ENCODE measurements around the gene ARMH4. TPM values are rescaled to one million over a fixed set of nuclear protein-coding genes. Genes with fewer than 3 reads are reported as not detected.

Gene ARMH4
- total and polyA plus RNA-seq, 12 donors: 1.1 to 23.2 (median 9.0) TPM

DNA sequence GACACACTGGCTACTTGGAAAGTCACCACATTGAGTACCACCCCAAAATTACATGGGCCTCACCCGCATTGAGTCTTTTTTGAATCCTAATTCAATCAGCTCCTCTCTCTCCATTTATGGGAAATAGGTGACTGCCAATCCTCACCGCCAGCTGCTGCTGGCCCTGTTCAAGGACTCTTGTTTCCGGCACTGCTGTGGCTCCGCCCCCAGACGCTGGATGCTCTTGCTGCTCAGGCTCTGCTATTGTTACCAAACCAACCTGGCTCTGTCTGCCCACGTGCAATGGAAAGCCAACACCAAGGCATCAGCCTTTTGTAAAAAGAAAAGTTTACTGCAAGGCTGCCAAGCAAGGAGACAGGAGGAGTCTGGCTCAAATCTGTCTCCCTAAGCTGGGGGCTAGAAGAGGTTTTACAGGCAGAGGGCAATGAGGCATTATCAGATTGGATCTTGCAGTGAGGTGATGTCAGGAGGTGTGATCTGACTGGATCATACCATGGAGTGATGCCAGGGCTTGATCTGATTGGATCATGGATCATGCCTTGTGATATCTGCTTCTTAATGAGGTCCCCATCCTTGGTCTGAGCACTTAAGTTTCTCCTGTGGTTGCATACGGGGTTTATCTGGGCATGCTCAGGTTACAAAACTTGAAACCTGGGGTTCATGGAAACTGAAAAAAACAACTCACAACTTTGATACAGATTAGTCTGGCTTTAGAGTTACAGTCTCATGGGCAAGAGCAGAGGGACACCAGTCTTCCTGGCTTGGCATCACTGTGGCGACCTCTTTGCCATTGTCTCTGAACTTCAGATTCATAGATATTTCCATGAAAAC, 169.0 kb downstream of the ARMH4 start:
- peak; percentile 29 to 79 (median 69) for DNase-seq
- intact Hi-C loops (cut with DNase I): no loop called here
- 35 to 47% (median 45%) methylated on average over 8 of the region's 8 CpGs for WGBS, 4 donors

DNA sequence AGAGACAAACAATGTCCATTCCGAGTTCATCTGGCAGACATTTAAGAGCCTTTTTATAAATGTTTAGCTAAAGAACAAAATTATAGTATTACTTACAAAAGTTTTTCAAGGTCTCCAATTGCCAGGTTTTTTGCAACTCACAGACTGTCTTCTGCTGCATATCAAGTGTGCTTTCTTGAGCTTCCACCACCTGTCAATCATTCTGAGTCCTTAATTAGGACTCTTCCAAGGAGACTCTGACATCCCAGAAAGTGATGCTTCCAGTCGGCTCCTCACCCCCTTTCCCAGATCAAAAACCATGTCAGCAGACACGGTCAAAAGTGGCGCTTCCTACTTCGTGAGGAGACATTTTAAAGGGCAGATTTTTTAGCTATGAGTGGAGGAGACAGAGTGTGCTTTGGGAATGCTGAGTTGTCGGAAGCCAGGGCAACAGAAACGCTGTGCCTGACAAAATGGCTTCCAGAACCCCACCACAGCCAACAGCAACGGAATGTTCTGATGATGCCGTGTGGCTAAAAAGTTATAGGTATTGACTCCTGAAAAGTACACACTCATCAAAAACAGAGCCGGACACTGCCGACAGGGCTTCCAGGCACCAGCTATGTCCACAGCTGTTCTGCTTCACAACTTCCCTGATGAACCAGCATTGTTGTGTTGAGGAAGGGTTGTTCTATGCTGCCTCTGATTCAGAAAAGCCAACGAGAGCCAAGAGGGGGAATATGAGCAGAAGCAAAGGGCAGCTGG, 170.0 kb downstream of the ARMH4 start:
- H3K9me3 ChIP-seq (replicated peaks in 1 of 3): no peaks in the 10 kb centered on the region
- no peak for DNase-seq
- 65 to 81% (median 78%) methylated on average over 12 of the region's 12 CpGs for WGBS, 4 donors
- TF ChIP-seq, protein P1, sequence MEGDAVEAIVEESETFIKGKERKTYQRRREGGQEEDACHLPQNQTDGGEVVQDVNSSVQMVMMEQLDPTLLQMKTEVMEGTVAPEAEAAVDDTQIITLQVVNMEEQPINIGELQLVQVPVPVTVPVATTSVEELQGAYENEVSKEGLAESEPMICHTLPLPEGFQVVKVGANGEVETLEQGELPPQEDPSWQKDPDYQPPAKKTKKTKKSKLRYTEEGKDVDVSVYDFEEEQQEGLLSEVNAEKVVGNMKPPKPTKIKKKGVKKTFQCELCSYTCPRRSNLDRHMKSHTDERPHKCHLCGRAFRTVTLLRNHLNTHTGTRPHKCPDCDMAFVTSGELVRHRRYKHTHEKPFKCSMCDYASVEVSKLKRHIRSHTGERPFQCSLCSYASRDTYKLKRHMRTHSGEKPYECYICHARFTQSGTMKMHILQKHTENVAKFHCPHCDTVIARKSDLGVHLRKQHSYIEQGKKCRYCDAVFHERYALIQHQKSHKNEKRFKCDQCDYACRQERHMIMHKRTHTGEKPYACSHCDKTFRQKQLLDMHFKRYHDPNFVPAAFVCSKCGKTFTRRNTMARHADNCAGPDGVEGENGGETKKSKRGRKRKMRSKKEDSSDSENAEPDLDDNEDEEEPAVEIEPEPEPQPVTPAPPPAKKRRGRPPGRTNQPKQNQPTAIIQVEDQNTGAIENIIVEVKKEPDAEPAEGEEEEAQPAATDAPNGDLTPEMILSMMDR (IDR thresholded peaks at IDR 0.05): no peak
- no peak for TF ChIP-seq POLR2A (IDR thresholded peaks at IDR 0.05)
- H3K27ac ChIP-seq: no peak overlapping the region
- intact Hi-C loops (cut with DNase I): no loop called here
- H3K4me1 ChIP-seq (replicated peaks in 1 of 2): no peaks in the 10 kb centered on the region
- H3K27me3 ChIP-seq: no peaks in the 10 kb centered on the region
- H3K4me3 ChIP-seq: no peak overlapping the region
- no peaks in the 10 kb centered on the region for H3K36me3 ChIP-seq (replicated peaks in 1 of 2)

More for the DNA sequence above, 169.0 kb downstream of the ARMH4 start:
- Histone ChIP-seq H3K9me3 (replicated peaks in 1 of 3) (no peaks in the 10 kb centered on the region), H3K4me1 (replicated peaks in 1 of 2) (no peaks in the 10 kb centered on the region), H3K27ac (no peak overlapping the region), H3K36me3 (replicated peaks in 1 of 2) (no peaks in the 10 kb centered on the region), H3K27me3 (no peaks in the 10 kb centered on the region), H3K4me3 (no peak overlapping the region)
- TF ChIP-seq, protein P1 (IDR thresholded peaks at IDR 0.05): no peak
- no peak for TF ChIP-seq POLR2A (IDR thresholded peaks at IDR 0.05)

DNA sequence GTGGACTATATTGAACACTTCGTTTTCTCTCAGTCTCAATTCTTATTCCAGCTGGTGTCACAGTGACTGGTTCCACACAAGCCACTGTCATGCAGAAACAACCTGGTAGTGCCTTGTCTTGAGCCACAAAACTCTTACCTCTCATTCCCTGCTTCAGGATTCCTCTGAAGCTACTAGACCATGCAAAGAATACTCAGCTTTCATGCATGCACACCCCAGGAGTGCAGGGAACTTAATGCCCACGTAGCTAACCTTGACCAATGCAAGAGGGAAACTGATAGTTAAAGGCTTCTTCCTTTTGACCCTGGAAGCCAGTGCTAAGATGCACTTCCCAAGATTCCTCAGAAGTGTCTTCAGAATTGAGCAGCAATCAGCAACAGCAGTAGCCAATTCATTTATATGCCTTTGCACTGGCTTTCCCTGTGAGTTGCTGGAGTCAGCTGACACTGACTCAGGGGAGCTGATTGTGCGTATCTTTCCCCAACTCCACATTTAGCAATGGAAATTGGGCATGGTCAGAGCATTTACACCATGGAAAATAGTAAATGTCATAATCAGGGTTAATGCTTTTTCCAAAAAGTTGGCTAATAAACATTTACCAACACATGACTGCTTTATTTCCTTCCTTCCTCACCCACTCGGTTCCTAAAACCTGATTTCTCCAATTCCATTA, 172.5 kb downstream of the ARMH4 start:
- Histone ChIP-seq H3K36me3 (replicated peaks in 1 of 2) (no peaks in the 10 kb centered on the region), H3K4me3 (no peak overlapping the region), H3K4me1 (replicated peaks in 1 of 2) (no peaks in the 10 kb centered on the region), H3K27ac (no peak overlapping the region), H3K27me3 (no peaks in the 10 kb centered on the region), H3K9me3 (replicated peaks in 1 of 3) (no peaks in the 10 kb centered on the region)
- intact Hi-C loops (cut with DNase I): no loop called here
- TF ChIP-seq POLR2A (IDR thresholded peaks at IDR 0.05): no peak
- TF ChIP-seq, protein P1 (IDR thresholded peaks at IDR 0.05): no peak
- DNase-seq: no peak
- 48 to 58% (median 54%) methylated on average over 4 of the region's 4 CpGs for WGBS, 4 donors

DNA sequence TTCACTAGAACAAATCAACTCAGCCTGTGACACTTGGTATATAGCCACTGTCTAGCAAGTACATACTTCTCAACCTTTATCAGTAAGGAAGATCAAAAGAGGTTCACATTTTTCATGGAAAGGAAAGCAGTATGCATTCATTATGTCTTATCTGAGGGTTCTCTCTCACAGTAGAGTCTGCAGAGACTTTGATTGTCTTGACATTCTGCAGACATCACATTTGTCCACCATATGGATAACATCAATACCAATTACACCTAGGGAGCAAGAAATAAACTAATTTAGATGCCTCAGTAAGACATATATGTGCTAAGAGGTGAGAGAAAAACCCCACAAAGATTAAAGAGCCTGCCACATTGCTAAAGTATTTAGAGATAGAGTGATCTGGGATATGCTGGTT, 175.3 kb downstream of the ARMH4 start:
- H3K4me1 ChIP-seq (replicated peaks in 1 of 2): no peaks in the 10 kb centered on the region

More for the DNA sequence above, 175.3 kb downstream of the ARMH4 start:
- intact Hi-C loops (cut with DNase I): no loop called here
- no peaks in the 10 kb centered on the region for H3K27me3 ChIP-seq
- H3K4me3 ChIP-seq: no peak overlapping the region
- H3K9me3 ChIP-seq (replicated peaks in 1 of 3): no peaks in the 10 kb centered on the region
- no peak for DNase-seq
- TF ChIP-seq, protein P1 (IDR thresholded peaks at IDR 0.05): no peak
- no peak for TF ChIP-seq POLR2A (IDR thresholded peaks at IDR 0.05)
- H3K27ac ChIP-seq: no peak overlapping the region
- no peaks in the 10 kb centered on the region for H3K36me3 ChIP-seq (replicated peaks in 1 of 2)
